ENCODE measurements around the gene APOBEC2. TPM values are rescaled to one million over a fixed set of nuclear protein-coding genes. Genes with fewer than 3 reads are reported as not detected.

The APOBEC2 gene
- total RNA-seq, 1 experiment from 2014 or later, result not detected

- Histone ChIP-seq H3K9me3 (ENCODE audit: control insufficient read depth in 1 of 2, insufficient read depth in 1 of 2, low read depth in 1 of 2, low read length in 2 of 2) (no peaks in the 10 kb centered on the region), H3K9ac (ENCODE audit: low read length) (no peak overlapping the region), H3K4me2 (ENCODE audit: low read length) (no peak overlapping the region), H3K9me2 (ENCODE audit: insufficient read depth) (no peaks in the 10 kb centered on the region), H3K36me3 (ENCODE audit: control insufficient read depth in 1 of 2, insufficient read depth in 2 of 2, low read length in 2 of 2) (no peaks in the 10 kb centered on the region), H3K27ac (ENCODE audit: low read depth, low read length) (no peak overlapping the region), H3K79me2 (ENCODE audit: insufficient read depth, low read length) (no peaks in the 10 kb centered on the region), H2AFZ (ENCODE audit: low read depth, low read length, poor library complexity, severe bottlenecking) (no peak overlapping the region), H4K20me1 (ENCODE audit: insufficient read depth) (no peaks in the 10 kb centered on the region), H3K4me3 (replicated peaks in 1 of 2; ENCODE audit: low read depth in 1 of 2, low read length in 2 of 2) (no peak overlapping the region), H3K27me3 (ENCODE audit: insufficient read depth, low read length) (no peaks in the 10 kb centered on the region), H3K4me1 (ENCODE audit: control insufficient read depth in 1 of 2, insufficient read depth in 2 of 2, low read length in 2 of 2) (peaks cover 23 to 43% of the 10 kb centered on the region in 2 experiments; a peak in 3 of 4 replicates)
- RAD21 ChIA-PET (ENCODE audit: low non-redundant PET in 1 of 2, low total read pairs in 2 of 2, uncharacterized antibody in 2 of 2, unreplicated experiment in 2 of 2), result no interaction called here
- TF ChIP-seq ZBTB33 (IDR thresholded peaks at IDR 0.05; ENCODE audit: extremely low read depth, insufficient replicate concordance, low read length), result no peak
- 0 out of 2 replicates have a peak, but pooled peaks have one; percentile 10 for TF ChIP-seq SIN3A (IDR thresholded peaks at IDR 0.05; ENCODE audit: low read depth)
- no peak for DNase-seq (ENCODE audit: low read depth, low spot score)
- intact Hi-C loops (cut with micrococcal nuclease), result no loop called here
- no TSS peak for BruUV-seq (replicated peaks)
- POLR2A ChIA-PET, result interaction anchor here (1.1 kb wide), 1 partner anchor 9 kb away, joined by 5 read pairs; no protein-coding TSS in a partner anchor
- no peak for ATAC-seq
- CTCF ChIA-PET, result interaction anchor here (0.8 to 1.7 kb wide), 4 partner anchors 9 to 36 kb away, joined by 3 to 16 read pairs (median 4); partner anchors contain the start of genes NFYA and OARD1
Observed at GRCh38 chr6:41036601-41037000, 16.4 kb upstream of the APOBEC2 start.

GRCh38 chr6:41037107-41037900 is 15.7 kb upstream of the APOBEC2 start:
- Histone ChIP-seq H3K36me3 (ENCODE audit: control insufficient read depth in 1 of 2, insufficient read depth in 2 of 2, low read length in 2 of 2) (no peaks in the 10 kb centered on the region), H3K9me3 (ENCODE audit: control insufficient read depth in 1 of 2, insufficient read depth in 1 of 2, low read depth in 1 of 2, low read length in 2 of 2) (no peaks in the 10 kb centered on the region), H4K20me1 (ENCODE audit: insufficient read depth) (no peaks in the 10 kb centered on the region), H3K27ac (ENCODE audit: low read depth, low read length) (no peak overlapping the region), H3K9ac (ENCODE audit: low read length) (no peak overlapping the region), H2AFZ (ENCODE audit: low read depth, low read length, poor library complexity, severe bottlenecking) (no peak overlapping the region), H3K4me2 (ENCODE audit: low read length) (no peak overlapping the region), H3K4me3 (replicated peaks in 1 of 2; ENCODE audit: low read depth in 1 of 2, low read length in 2 of 2) (no peak overlapping the region), H3K9me2 (ENCODE audit: insufficient read depth) (no peaks in the 10 kb centered on the region), H3K4me1 (ENCODE audit: control insufficient read depth in 1 of 2, insufficient read depth in 2 of 2, low read length in 2 of 2) (peaks cover 23 to 43% of the 10 kb centered on the region in 2 experiments; a peak in 3 of 4 replicates), H3K79me2 (ENCODE audit: insufficient read depth, low read length) (no peaks in the 10 kb centered on the region), H3K27me3 (ENCODE audit: insufficient read depth, low read length) (no peaks in the 10 kb centered on the region)
- TF ChIP-seq SP1 (IDR thresholded peaks at IDR 0.05; ENCODE audit: low read depth), result no peak
- no peak for TF ChIP-seq ZBTB33 (IDR thresholded peaks at IDR 0.05; ENCODE audit: extremely low read depth, insufficient replicate concordance, low read length)
- TF ChIP-seq ZFX (IDR thresholded peaks at IDR 0.05), result no peak
- TF ChIP-seq TCF7L2 (IDR thresholded peaks at IDR 0.05; ENCODE audit: borderline replicate concordance, extremely low read depth, insufficient read depth, insufficient read length), result no peak
- 0 out of 6 replicates have a peak, but pooled peaks of 1 of the 3 experiments have one; percentile 9 for TF ChIP-seq CTCF (IDR thresholded peaks at IDR 0.05 in 2 of 3, conservative IDR thresholded peaks at IDR 0.05 in 1 of 3; ENCODE audit: borderline replicate concordance in 1 of 3, insufficient read depth in 1 of 3, low read depth in 2 of 3, low read length in 2 of 3)
- TF ChIP-seq MAX (IDR thresholded peaks at IDR 0.05), result no peak
- ChIA-PET POLR2A (interaction anchor here (1.1 kb wide), 1 partner anchor 9 kb away, joined by 5 read pairs; no protein-coding TSS in a partner anchor), CTCF (interaction anchor here (1.0 to 1.7 kb wide), 5 partner anchors 9 to 35 kb away, joined by 3 to 16 read pairs (median 4); partner anchors contain the start of genes NFYA and OARD1), RAD21 (ENCODE audit: low non-redundant PET in 1 of 2, low total read pairs in 2 of 2, uncharacterized antibody in 2 of 2, unreplicated experiment in 2 of 2) (no interaction called here)
- ATAC-seq, result no peak
- BruUV-seq (replicated peaks), result no TSS peak
- intact Hi-C loops (cut with micrococcal nuclease), result no loop called here
- DNase-seq (ENCODE audit: low read depth, low spot score), result no peak
